GM23338 (cell line): ENCODE results near the gene SHISA7. TPM values are rescaled to one million over a fixed set of nuclear protein-coding genes. Genes with fewer than 3 reads are reported as not detected.

Experiments
- ATAC-seq: fragments of 200-7000 bp; cut with Tn5 transposase; 3 replicates; pipeline ENCODE4 v1.9.1; 2020
- DNase-seq: peaks from one replicate; pipeline ENCODE4 v3.0.0-alpha.2; 2015; ENCODE audit warnings: low spot score
- H2AFZ ChIP-seq: fragments of 200-600 bp; sonication (generic); 2 replicates; pipeline ENCODE4 v1.8.0; 2016; ENCODE audit warnings: antibody characterized with exemption, mild to moderate bottlenecking, moderate library complexity
- H3F3A ChIP-seq: fragments of 200-600 bp; sonication (generic); replicated peaks from 2 replicates; pipeline ENCODE4 v1.8.0; 2017; ENCODE audit warnings: antibody characterized with exemption, mixed run types, low read depth
- H3K27ac ChIP-seq: fragments of 200-600 bp; sonication (generic); 2 replicates; pipeline ENCODE4 v1.6.1; 2016; ENCODE audit warnings: low read depth
- H3K27me3 ChIP-seq: fragments of 200-600 bp; sonication (generic); 2 replicates; pipeline ENCODE4 v1.8.0; 2016; ENCODE audit warnings: mild to moderate bottlenecking, mixed run types, moderate library complexity; ENCODE audit not compliant: insufficient read depth
- H3K36me3 ChIP-seq: fragments of 200-600 bp; sonication (generic); 2 replicates; pipeline ENCODE4 v1.8.0; 2016; ENCODE audit warnings: mild to moderate bottlenecking; ENCODE audit not compliant: insufficient read depth
- H3K4me1 ChIP-seq: fragments of 200-600 bp; sonication (generic); 2 replicates; pipeline ENCODE4 v1.8.0; 2016; ENCODE audit warnings: mild to moderate bottlenecking, moderate library complexity; ENCODE audit not compliant: insufficient read depth
- H3K4me2 ChIP-seq: fragments of 200-600 bp; sonication (generic); 2 replicates; pipeline ENCODE4 v1.7.1; 2017; ENCODE audit warnings: mixed run types
- H3K4me3 ChIP-seq: fragments of 200-600 bp; sonication (generic); 2 replicates; pipeline ENCODE4 v1.6.1; 2016; ENCODE audit warnings: mixed run types
- H3K79me2 ChIP-seq: fragments of 200-600 bp; sonication (generic); replicated peaks from 2 replicates; pipeline ENCODE4 v1.8.0; 2017; ENCODE audit warnings: mild to moderate bottlenecking; ENCODE audit not compliant: insufficient read depth
- H3K9me2 ChIP-seq: fragments of 200-600 bp; sonication (generic); 2 replicates; pipeline ENCODE4 v1.8.0; 2017; ENCODE audit not compliant: insufficient read depth
- H4K20me1 ChIP-seq: fragments of 200-600 bp; sonication (generic); replicated peaks from 2 replicates; pipeline ENCODE4 v1.8.0; 2017; ENCODE audit warnings: mild to moderate bottlenecking; ENCODE audit not compliant: insufficient read depth
- H3K27ac Mint-ChIP-seq: 2 replicates; pipeline ENCODE4 v1.8.0; 2020; ENCODE audit warnings: inconsistent platforms, mild to moderate bottlenecking, moderate library complexity, mixed read lengths
- H3K27me3 Mint-ChIP-seq: 3 replicates; pipeline ENCODE4 v1.8.0; 2022; ENCODE audit warnings: low read depth, mild to moderate bottlenecking, moderate library complexity, mixed read lengths, inconsistent platforms; ENCODE audit not compliant: insufficient read depth, poor library complexity
- H3K36me3 Mint-ChIP-seq: 3 replicates; pipeline ENCODE4 v1.8.0; 2021; ENCODE audit warnings: low read depth, mild to moderate bottlenecking, inconsistent platforms, moderate library complexity, mixed read lengths
- H3K4me1 Mint-ChIP-seq: 3 replicates; pipeline ENCODE4 v1.8.0; 2020; ENCODE audit warnings: mild to moderate bottlenecking, inconsistent platforms, mixed read lengths
- H3K4me3 Mint-ChIP-seq: 3 replicates; pipeline ENCODE4 v1.8.0; 2021; ENCODE audit warnings: moderate library complexity, mild to moderate bottlenecking, inconsistent platforms, mixed read lengths
- H3K9me3 Mint-ChIP-seq: 3 replicates; pipeline ENCODE4 v1.8.0; 2020; ENCODE audit warnings: moderate library complexity, mild to moderate bottlenecking, inconsistent platforms, mixed read lengths
- CREB1 ChIP-seq: fragments of 250-450 bp; sonication (Bioruptor Pico); IDR thresholded peaks from 2 replicates; pipeline ENCODE4 v1.5.0; 2020; ENCODE audit warnings: low read depth, mild to moderate bottlenecking, moderate library complexity
- CTCF ChIP-seq, 2 experiments: fragments of 200-600 bp in 1 of 2; sonication (generic) in 1 of 2; conservative IDR thresholded peaks; 2 replicates each; pipeline versions ENCODE4 v1.5.1 to v1.6.1; 2016 to 2017; ENCODE audit warnings: antibody characterized with exemption in 2 of 2, low read depth in 2 of 2, mild to moderate bottlenecking in 2 of 2, moderate library complexity in 1 of 2
- ETS1 ChIP-seq: IDR thresholded peaks from 2 replicates; pipeline ENCODE4 v1.6.1; 2016; ENCODE audit warnings: antibody characterized with exemption
- EZH2 ChIP-seq: fragments of 200-600 bp; sonication (generic); IDR thresholded peaks from one replicate; pipeline ENCODE4 v1.8.0; 2017; ENCODE audit warnings: antibody characterized with exemption, mild to moderate bottlenecking, low read depth; ENCODE audit not compliant: unreplicated experiment
- EZH2phosphoT487 ChIP-seq: fragments of 200-600 bp; sonication (generic); IDR thresholded peaks from one replicate; pipeline ENCODE4 v1.8.1; 2018; ENCODE audit warnings: antibody characterized with exemption; ENCODE audit not compliant: unreplicated experiment
- JUNB ChIP-seq: IDR thresholded peaks from one replicate; pipeline ENCODE4 v1.6.1; 2016; ENCODE audit warnings: antibody characterized with exemption; ENCODE audit not compliant: unreplicated experiment
- NANOG ChIP-seq: IDR thresholded peaks from 2 replicates; pipeline ENCODE4 v1.6.1; 2016; ENCODE audit warnings: antibody characterized with exemption, borderline replicate concordance
- POLR2AphosphoS5 ChIP-seq: IDR thresholded peaks from 2 replicates; pipeline ENCODE4 v1.6.1; 2016; ENCODE audit warnings: antibody characterized with exemption, low read depth
- REST ChIP-seq: IDR thresholded peaks from one replicate; pipeline ENCODE4 v1.6.1; 2018; ENCODE audit warnings: antibody characterized with exemption; ENCODE audit not compliant: unreplicated experiment
- STAT1 ChIP-seq: IDR thresholded peaks from one replicate; pipeline ENCODE4 v1.6.1; 2016; ENCODE audit warnings: antibody characterized with exemption; ENCODE audit not compliant: unreplicated experiment
- ZNF114 ChIP-seq: fragments of 250-450 bp; sonication (Bioruptor Pico); IDR thresholded peaks from 2 replicates; pipeline ENCODE4 v1.5.0; 2020; ENCODE audit warnings: mild to moderate bottlenecking, moderate library complexity
- ZNF331 ChIP-seq: fragments of 250-450 bp; sonication (Bioruptor Pico); IDR thresholded peaks from 2 replicates; pipeline ENCODE4 v1.5.0; 2020; ENCODE audit warnings: low read depth, mild to moderate bottlenecking, moderate library complexity
- ZNF462 ChIP-seq: fragments of 250-450 bp; sonication (Bioruptor Pico); IDR thresholded peaks from 2 replicates; pipeline ENCODE4 v1.5.0; 2020; ENCODE audit warnings: mild to moderate bottlenecking, moderate library complexity
- polyA plus RNA-seq: library from polyadenylated mRNA; unstranded; fragments of >200 nt; fragmentation: Nextera tagmentation; extraction: Ambion mirVana; gene quantifications from 2 replicates; pipeline ENCODE4 v1.2.1, GENCODE V29; 2016
- total RNA-seq: library from RNA; depleted of rRNA; stranded (reverse); fragments of >200 nt; shearing (Covaris generic); gene quantifications from 2 replicates; pipeline ENCODE4 v1.2.3, GENCODE V29; 2014

SHISA7 gene
- total and polyA plus RNA-seq, 2 experiments from 2014 or later: 0.32 to 1.4 TPM

GRCh38 chr19:55459551-55459949 lies 16.4 kb upstream of the SHISA7 start:
- H3K9me3 Mint-ChIP-seq: peaks cover 3% of the 10 kb centered on the region; the same call in 1 of the 3 replicates
- peaks cover 19% of the 10 kb centered on the region; the same call in 1 of the 2 replicates for H3F3A ChIP-seq
- TF ChIP-seq CTCF (conservative IDR thresholded peaks at IDR 0.05; ENCODE audit: low read depth in 2 of 2): no peak
- no peak for TF ChIP-seq ZNF331 (CRISPR knock-in tag)
- no peak for TF ChIP-seq JUNB
- TF ChIP-seq EZH2: no peak
- no peak for TF ChIP-seq POLR2AphosphoS5
- TF ChIP-seq STAT1: no peak
- TF ChIP-seq NANOG: no peak
- no peak for TF ChIP-seq CREB1 (CRISPR knock-in tag)
- no peak for TF ChIP-seq ZNF462 (CRISPR knock-in tag)
- no peak for TF ChIP-seq ETS1
- TF ChIP-seq ZNF114: no peak
- no peak for TF ChIP-seq EZH2phosphoT487
- no peak for TF ChIP-seq REST
- H3K36me3 ChIP-seq: no peaks in the 10 kb centered on the region
- peak overlapping the region; percentile 88; the same call in 1 of the 2 replicates for H3K4me2 ChIP-seq
- DNase-seq (no peak), ATAC-seq (no peak)
- peaks cover 16% of the 10 kb centered on the region for H3K27me3 Mint-ChIP-seq
- peak overlapping the region; percentile 66; the same call in 1 of the 2 replicates for H3K4me3 ChIP-seq
- H3K4me1 ChIP-seq: peaks cover 25% of the 10 kb centered on the region
- no peaks in the 10 kb centered on the region for H3K27me3 ChIP-seq
- H3K4me1 Mint-ChIP-seq: peaks cover 34% of the 10 kb centered on the region
- H3K36me3 Mint-ChIP-seq: peaks cover 10% of the 10 kb centered on the region
- H3K79me2 ChIP-seq: peaks cover 21% of the 10 kb centered on the region
- no peak overlapping the region for H3K27ac Mint-ChIP-seq
- H3K27ac ChIP-seq: no peak overlapping the region
- no peak overlapping the region for H2AFZ ChIP-seq
- H4K20me1 ChIP-seq: no peaks in the 10 kb centered on the region; the same call in none of the 2 replicates
- no peaks in the 10 kb centered on the region for H3K9me2 ChIP-seq
- peak overlapping the region; percentile 91; the same call in 1 of the 3 replicates for H3K4me3 Mint-ChIP-seq
